ENCODE results near the gene YBX3.

DNA sequence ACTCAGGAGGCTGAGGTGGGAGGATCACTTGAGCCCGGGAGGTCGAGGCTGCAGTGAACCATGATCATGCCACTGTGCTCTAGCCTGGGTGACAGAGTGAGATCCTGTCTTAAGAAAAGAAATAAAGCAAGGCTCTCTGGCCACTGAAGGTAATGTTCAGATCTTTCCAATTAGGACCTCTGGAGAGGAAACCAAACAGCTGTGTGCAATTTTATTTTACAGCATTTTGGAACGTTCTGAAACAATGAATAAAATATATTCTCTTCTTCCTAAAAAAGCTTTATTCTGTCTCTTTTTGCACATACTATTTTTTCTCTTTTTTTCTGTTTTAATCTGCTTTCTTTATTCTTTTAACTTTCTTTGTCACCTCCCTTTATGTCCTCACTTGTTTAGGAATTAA, 5.0 kb upstream of the YBX3 start:
- TF ChIP-seq, protein P1, sequence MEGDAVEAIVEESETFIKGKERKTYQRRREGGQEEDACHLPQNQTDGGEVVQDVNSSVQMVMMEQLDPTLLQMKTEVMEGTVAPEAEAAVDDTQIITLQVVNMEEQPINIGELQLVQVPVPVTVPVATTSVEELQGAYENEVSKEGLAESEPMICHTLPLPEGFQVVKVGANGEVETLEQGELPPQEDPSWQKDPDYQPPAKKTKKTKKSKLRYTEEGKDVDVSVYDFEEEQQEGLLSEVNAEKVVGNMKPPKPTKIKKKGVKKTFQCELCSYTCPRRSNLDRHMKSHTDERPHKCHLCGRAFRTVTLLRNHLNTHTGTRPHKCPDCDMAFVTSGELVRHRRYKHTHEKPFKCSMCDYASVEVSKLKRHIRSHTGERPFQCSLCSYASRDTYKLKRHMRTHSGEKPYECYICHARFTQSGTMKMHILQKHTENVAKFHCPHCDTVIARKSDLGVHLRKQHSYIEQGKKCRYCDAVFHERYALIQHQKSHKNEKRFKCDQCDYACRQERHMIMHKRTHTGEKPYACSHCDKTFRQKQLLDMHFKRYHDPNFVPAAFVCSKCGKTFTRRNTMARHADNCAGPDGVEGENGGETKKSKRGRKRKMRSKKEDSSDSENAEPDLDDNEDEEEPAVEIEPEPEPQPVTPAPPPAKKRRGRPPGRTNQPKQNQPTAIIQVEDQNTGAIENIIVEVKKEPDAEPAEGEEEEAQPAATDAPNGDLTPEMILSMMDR (IDR thresholded peaks at IDR 0.05; ENCODE audit: low read length): no peak
- no peak for TF ChIP-seq EZH2phosphoT487 (IDR thresholded peaks at IDR 0.05; ENCODE audit: low read length)
